GM19025 (cell line): ENCODE results near the gene RNF207.

Experiments
- ATAC-seq: cut with Tn5 transposase; IDR thresholded peaks from one replicate; pipeline ENCODE4 v1.9.1; 2021; ENCODE audit warnings: mild to moderate bottlenecking, low read depth, moderate library complexity; ENCODE audit not compliant: unreplicated experiment

RNF207 gene

DNA sequence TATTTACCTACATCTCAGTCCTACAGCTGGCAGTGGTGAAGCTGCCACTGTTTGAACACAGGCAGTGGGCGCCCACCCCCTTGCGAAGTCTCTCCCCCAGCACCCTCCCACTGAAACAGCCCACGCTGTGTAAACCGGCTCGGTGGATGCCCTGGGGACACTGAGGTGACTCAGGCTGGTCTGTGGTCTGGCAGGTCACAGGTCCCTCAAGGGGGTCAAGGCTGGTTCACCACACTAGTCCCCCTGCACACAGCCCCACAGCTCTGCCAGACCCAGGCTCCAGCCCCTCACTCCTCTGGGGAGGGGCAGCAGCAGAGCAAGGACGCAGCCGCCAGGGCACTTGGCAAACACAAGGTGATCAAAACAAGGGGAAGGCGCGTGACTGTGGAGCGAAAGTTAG is 33.4 kb upstream of the RNF207 start:
- ATAC-seq = no peak

DNA sequence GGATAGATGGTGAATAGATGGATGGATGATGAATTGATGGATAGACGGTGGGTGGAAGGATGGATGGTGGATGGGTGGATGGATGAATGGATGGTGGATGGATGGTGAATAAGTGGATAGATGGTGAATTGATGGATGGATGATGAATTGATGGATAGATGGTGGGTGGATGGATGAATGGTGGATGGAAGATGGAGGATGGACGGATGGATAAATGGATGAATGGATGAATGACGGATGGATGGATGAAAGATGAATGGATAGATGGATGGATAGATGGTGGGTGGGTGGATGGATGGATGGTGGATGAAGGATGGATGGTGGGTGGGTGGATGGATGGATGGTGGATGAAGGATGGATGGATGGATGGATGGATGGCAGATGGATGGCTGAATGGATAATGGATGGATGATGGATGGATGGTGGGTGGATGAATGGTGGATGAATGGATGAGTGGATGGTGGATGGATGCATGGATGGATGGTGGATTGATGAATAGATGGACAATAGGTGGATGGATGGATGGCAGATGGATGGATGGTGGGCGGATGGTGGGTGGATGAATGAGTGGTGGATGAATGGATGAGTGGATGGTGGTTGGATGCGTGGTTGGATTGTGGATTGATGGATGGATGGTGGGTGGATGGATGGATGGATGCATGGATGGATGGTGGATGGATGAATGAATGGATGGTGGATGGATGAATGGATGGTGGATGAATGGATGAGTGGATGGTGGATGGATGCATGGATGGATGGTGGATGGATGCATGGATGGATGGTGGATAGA is 31.1 kb upstream of the RNF207 start:
- ATAC-seq = no peak

DNA sequence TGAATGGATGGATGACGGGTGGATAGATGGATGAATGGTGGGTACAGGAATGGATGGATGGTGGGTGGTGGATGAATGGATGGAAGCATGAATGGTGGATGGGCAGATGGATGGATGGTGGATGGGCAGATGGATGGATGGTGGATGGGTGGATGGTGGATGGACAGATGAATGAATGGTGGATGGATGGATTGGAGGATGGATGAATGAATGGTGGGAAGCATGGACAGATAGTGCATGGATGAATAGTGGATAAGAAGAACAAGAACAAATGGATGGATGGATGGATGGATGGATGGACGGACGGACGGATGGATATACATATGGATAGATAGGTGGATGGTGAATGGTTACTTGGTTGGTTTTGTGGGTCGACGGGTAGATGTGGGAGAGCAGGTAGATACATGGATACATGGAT is 30.5 kb upstream of the RNF207 start:
- no peak for ATAC-seq

DNA sequence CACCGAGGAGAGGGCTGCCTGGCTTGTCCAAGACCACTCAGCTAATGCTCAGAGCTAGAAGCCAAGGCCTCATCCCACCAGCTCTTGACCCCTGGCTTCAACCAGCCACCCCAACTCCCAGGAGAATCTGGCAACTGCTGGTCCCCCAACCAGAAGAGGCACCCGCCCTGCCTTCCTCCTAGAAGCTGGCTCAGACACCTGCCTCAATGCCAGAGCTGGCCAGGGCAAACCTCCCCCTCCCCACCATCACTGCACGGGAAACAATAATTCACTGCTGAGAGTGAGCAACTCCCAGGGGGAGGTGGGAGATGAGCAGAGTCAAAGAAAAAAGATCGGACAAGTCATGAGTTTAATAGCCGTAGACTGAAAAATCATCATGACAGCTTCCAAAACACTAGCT is 29.1 kb upstream of the RNF207 start:
- no peak for ATAC-seq

DNA sequence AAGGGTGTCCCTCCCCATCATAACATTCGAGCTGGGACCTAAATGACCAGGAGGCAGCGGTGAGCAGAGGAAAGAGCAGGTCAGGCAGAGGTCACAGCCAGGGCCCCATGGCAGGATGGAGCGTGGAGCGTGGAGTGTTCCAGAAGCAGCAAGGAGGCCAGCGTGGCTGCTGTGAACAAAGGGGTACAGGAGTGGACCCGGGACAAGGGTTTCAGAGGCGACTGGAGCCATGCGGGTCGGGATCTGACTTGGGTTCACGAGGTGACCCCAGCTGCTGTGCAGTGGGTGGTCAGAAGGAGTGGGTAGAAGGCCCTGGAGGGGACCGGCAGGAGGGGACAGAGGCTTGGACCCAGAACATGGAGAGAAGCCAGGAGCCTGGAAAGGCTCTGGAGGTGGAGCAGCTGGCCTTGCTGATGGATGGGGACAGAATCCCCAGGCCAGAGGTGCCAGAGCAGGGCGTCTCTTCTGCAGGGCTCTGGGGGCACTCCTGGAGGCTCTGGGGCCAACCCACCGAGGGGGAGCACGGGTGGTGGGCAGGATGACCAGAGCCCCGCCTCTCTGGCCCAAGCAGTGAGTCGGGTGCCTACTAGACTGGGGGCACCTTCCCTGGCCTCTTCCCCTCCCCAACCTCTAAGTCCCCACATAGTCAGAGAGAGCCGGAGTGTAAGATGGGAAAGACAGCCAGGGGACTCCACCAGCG is 28.1 kb upstream of the RNF207 start:
- ATAC-seq = no peak

DNA sequence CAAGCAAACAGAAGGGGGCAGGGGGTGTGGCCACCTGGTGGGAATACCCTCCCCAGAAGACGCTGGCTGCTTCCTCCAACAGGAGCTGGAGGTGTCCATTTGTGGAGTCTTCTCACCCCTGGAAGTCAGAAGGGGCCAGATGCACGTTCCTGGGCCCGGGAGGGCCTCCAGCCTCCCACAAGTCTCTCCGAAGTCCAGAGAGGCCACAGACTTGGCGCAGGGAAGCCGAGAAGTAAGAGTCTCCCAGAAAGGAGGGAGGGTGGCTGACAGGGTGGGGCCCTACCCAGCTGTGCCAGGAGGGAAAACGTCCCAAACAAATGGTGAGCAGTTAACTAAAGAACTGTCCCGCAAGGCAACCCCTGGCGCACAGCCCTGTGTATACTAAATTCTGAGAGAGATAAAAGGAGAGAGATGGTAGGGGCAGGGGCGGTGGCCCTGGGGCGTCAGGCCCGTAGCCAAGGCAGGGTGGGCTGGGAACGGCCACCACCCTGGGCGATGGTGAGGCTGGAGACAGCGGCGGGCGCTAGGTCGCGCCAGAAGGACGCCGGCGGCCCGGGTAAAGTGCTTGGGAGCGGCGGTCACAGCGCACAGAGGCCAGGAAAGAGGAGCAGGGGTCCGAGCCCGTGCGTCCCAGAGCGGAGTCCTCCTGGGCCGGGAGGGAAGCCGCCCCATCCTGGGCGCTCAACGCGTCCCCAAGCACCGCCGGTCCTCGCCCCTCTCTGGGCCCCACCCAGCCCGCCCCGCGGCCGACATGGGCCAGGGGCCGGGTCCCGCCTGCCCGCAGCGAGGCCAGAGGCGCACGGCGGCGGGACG is 27.0 kb upstream of the RNF207 start:
- no peak for ATAC-seq

DNA sequence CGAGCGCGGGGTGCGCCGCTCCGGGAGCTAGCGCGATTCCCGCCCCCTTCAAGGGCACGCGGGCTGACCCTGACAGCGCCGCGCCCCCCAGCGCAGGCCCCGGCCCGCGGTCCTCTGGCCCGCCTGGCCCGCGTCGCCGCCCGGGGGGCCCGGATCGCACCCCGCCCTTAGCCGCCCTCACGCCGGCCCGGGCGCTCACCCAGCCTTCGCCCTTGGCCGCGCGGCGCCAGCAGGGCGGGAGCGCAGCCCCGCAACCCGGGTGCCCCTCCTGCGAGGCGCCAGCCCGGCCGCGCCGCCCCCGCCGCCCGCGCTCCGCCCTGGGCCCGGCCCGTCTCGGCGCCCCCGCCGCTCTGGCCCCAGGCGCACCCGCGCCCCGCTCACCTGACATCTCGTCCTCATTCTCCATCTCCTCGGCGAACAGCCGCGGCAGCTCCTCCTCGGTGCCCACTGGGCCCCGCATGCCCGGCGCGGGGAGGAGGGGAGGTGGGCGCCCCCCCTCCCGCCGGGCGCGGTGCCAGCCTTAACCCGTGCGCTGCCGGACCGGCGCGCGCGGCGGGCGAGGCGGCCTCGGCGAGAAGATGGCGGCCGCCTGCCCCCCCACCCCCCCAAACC is 26.2 kb upstream of the RNF207 start:
- ATAC-seq = no peak

DNA sequence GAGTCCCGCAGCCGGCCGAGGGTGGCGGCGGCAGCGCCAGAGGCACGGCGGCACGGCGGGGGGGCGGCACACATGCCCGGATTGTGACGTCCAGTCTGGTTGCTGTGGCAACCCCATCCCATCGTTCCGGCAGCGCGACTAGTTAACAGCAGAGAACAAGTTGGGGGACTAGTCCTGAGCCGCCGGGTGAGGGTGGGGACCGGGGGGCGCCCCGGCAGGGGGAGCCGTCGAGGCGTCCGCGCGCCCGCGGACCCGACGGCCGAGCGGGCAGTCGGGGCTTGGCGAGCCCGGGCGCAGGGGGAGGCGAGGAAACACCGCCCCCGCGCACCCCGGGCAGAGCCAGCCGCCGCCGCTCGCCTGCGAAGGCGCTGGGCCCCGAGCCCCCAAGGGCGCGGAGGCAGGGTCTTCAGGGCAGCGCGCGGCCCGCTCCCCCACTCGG is 25.6 kb upstream of the RNF207 start, which contains the start of gene CHD5:
CHD5 (minus strand) TSS at position 54 of the 439 bp plus-strand sequence. CDS start 298 bp downstream, outside the sequence.
- ATAC-seq = no peak

DNA sequence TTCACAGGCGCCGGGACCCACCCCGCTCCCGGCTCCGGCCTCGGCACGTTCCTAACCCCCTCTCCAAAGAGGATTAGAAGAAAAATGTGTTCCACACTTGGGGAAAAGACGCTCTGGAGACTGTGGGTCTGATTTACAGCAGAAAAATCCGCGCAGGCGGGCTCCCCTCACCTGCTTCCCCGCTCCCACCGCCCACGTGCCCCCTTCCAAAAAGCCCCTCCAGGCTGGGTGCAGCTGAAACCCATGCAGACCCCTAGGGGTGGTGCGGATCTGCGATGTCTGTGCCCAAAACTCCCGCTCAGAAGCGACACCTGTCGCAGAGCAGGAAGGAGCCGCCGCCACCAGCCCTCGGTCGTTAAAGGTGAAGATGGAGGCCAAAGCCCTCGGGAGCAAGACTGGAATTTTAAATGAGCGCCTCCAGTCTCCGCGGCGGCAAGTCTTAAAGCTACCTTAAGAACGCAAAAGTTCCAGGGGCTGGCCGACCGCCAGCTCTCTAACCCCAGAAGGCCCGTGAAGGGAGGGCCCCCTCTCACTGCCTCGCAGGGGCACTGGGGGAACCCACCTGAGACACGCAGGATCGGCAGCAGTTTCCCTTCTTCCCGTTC is 25.1 kb upstream of the RNF207 start:
- ATAC-seq = no peak

DNA sequence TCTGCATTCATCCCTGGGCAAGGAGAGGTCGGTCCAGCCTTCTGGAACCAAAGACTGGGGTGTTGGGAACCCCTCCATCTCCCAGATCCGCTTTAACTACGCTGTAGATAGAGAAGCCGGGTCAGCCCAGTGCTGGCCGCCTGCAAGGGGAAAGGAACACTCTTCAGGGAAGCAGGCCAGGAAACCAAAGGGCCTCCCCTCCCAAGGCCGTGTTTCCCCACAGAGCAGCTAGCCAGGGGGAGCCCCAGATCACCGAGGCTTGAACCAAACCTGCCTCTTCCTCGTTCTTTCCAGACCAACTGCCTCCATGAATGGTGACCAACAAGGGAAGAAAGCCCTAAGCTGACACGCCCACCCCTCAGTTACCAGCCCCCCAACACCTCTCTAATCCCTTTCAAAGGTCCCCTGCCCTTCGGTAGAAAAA is 24.6 kb upstream of the RNF207 start:
- ATAC-seq = no peak

DNA sequence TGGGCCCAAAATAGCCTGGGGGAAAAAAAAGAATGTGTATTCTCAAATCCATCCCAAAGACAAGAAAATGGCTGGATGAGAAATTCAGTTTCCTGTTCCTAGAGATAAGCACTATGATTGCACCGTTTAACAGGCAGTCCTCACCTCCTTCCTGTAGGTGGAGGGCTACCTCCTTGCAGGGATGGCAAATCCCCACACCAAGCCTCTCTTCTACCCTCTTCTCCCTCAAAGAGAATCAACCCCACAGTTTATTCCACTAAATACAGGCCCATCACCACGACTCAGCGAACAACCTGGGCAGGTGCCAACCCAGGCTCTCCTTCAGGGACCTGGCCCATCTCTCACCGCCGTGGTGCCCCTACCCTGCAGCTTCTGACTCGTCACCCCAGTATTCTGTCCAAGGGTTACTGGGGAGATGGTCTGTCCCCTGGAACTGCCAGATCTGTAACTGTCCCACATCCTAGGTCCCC is 22.4 kb upstream of the RNF207 start:
- no peak for ATAC-seq

DNA sequence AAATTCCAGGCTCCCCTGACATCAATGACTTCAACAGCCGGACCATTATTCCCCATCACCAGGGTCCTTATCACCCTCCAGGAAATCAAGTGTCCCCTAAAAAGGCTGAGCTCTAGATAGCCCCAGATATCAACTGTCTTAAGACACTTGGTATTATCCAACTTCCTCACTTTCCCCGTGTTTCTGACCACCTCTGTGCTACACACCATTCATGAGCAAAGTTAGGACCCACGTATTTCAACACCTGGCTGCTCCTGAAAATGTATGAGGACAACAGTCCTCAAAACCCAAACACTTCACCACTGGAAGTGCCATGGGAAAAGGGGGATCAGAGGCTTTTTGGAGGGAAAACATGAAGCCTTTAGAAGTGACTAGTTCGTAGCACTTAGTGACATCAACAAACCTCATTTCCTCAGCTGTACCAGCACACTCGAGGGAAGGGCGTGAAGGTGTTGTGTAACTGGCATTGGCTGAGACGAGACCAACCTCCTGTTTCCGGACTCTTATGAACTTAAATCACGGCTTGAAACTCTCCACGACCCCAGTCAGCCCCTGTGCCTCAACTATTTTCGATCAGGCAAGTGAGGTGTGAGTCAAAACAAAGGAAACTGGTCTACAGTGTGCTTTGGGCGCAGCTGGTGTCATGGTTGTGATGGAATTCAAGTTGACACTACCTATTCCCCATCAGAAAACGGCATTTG is 21.7 kb upstream of the RNF207 start:
- ATAC-seq = no peak

DNA sequence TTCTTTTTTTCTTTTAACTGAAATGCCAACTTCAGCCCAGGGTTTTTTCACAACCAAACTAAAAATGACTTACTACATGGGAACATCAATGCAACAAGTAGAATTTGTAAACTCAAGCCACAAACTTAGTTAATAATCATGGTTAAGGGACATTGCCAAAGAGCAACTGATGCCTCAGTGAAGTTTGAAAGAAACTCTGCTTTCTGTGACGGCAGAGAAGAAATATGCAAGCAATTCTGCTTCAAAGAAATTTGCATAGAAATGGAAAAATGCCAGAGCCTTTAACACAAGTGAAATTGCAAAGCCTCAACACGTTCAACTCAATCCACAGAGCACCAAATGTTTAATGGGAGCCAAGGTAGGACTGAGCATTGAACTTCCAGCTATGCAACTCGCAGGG is 20.8 kb upstream of the RNF207 start:
- no peak for ATAC-seq

DNA sequence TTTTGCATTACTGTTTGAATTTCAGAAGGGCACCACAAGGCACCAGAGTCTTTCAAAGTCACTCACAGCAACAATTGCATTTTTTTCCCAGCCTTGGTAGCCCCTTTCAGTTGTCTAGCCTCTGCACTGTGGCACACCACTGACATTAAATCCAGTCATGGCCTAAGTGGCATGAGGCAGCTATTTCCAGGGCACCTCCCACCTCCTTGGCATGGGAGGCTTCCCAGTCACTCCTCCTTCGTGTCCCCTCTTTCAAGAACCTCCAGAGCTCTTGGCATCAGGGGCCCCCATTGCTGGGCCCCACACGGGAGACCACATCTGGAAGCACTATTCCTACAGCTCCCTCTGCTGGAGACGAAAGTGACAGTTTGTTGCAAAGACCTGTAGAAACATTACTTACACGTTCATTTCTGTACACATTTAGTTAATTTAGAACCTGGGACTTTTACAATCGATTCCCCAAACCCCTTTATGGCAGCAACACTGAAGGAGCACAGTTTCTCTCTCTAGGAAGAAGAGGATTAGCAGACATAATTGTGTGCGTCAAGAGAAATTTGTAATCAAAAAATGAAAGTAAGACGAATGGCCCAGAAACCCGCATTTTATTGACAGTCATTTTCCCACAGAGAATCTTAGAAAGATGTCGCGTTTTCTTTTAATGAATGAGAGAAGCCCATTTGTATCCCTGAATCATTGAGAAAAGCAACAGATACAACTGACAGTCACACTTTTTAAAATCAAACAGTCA is 20.1 kb upstream of the RNF207 start:
- no peak for ATAC-seq

DNA sequence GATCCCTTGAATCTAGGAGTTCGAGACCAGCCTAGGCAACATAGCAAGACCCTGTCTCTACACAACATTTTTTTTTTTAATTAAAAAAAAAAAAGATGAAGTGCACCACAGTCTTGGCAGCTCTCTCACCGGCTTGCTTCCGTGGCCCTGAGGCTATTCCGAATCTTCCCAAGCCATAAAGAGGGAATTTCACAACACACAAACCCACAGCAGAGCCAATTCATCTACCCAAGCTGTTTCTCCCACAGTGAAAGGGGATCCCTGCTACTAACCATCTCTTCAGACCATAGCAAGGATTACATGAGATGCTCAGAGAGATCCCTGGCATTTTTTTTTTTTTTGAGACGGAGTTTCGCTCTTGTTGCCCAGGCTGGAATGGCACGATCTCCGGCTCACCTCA is 17.5 kb upstream of the RNF207 start:
- no peak for ATAC-seq

DNA sequence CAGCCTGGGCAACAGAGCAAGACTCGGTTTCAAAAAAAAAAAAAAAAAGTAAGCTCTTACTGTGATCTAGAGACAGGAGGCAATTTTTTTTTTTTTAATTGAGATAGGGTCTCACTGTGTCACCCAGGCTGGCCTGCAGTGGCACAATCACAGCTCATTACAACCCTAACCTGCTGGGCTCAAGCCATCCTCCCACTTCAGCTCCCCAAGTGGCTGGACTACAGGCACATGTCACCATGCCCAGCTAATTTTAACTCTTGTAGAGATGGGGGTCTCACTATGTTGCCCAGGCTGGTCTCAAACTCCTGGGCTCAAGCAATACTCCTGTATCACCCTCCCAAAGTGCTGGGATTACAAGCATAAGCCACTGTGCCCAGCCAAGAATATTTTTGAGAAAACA is 14.0 kb upstream of the RNF207 start:
- ATAC-seq = no peak

DNA sequence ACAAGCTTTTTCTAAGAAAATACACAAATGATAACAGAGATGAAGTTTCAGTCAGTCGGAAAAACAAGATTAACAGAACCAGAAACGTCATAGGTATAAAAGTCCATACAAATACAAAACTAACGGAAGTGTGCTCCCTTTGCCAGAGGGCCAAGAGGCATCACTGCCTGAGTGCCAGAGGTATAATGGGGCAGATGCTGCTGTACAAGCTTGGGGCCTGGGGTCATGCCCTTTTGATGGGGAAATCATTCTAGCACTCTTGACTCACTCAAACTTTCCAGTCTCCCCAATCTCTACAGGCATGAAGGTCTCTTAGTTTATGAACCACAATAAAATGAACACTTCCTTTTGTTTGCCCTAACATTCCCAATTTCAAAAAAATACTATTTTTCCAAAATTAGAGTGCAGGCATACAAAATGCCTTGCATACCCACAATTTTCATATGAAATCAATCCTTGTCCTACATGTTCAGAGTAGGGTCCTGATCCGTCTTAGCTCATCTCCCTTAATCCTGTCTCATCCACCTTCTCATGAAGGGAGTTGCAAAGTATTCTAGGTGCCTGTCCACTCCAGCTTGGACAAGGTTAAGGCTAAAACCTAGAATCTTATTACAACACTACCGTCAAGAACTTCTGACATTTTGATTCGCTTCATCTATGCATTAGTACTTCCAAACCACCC is 8.0 kb upstream of the RNF207 start:
- no peak for ATAC-seq

DNA sequence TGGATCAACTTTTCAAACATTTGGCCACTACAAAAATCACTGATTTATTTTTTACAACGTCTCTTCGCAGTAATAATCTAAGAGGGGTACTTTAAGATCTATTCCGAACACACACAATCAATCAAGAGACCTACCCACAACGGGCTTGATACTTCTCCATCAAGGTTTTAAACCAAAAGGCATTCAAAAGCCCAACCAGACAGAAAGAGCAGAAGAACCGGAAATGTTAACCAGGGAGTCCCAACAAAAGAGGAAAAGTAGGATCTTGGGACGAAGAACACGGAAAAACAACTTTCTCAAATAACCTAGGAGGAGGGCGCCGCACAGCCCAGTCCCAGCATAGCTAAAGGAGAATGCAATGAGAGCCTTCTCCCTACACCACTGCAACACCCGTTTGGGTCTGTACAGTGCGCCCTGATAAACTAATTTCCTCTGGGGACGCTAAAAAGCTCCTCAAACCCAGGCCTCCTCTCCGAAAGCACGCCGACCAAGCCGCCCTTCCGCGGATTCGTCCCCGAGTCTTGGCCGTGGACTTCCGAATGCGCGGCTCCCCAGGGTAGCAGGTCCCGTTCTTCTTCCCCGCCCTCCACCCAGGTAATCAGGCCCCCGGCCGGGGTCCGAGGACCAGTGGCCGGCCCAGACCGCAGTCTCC is 7.1 kb upstream of the RNF207 start:
- ATAC-seq = no peak
